ENCODE measurements around the gene CLEC16A.
A peak's percentile ranks its signal among the peaks of the same experiment; 100 is the strongest.

CLEC16A gene

GRCh38 chr16:11211061-11211976, 267.0 kb downstream of the CLEC16A start:
- no peak for FAIRE-seq
- no peak for DNase-seq (ENCODE audit: insufficient read length, low spot score)
- TF ChIP-seq POU2F2 (IDR thresholded peaks at IDR 0.05; ENCODE audit: low read depth, low read length) (no peak), POLR2AphosphoS5 (IDR thresholded peaks at IDR 0.05; ENCODE audit: low read depth, low read length) (no peak), PAX5 (IDR thresholded peaks at IDR 0.05; ENCODE audit: insufficient read depth, low read length, severe bottlenecking) (no peak), POLR2A (IDR thresholded peaks at IDR 0.05; ENCODE audit: low read depth, low read length) (no peak), TAF1 (IDR thresholded peaks at IDR 0.05; ENCODE audit: low read depth, low read length) (no peak), SPI1 (IDR thresholded peaks at IDR 0.05; ENCODE audit: low read depth, low read length) (no peak)

- FAIRE-seq: no peak
- TF ChIP-seq PAX5 (IDR thresholded peaks at IDR 0.05; ENCODE audit: insufficient read depth, low read length, severe bottlenecking) (no peak), SPI1 (IDR thresholded peaks at IDR 0.05; ENCODE audit: low read depth, low read length) (no peak), POU2F2 (IDR thresholded peaks at IDR 0.05; ENCODE audit: low read depth, low read length) (no peak), POLR2AphosphoS5 (IDR thresholded peaks at IDR 0.05; ENCODE audit: low read depth, low read length) (no peak), TAF1 (IDR thresholded peaks at IDR 0.05; ENCODE audit: low read depth, low read length) (no peak), POLR2A (IDR thresholded peaks at IDR 0.05; ENCODE audit: low read depth, low read length) (no peak)
- no peak for DNase-seq (ENCODE audit: insufficient read length, low spot score)
Observed at GRCh38 chr16:11211977-11212797, 267.8 kb downstream of the CLEC16A start.

- no peak for DNase-seq (ENCODE audit: insufficient read length, low spot score)
- FAIRE-seq: no peak
- TF ChIP-seq TAF1 (IDR thresholded peaks at IDR 0.05; ENCODE audit: low read depth, low read length): no peak
- TF ChIP-seq POLR2A (IDR thresholded peaks at IDR 0.05; ENCODE audit: low read depth, low read length): no peak
- no peak for TF ChIP-seq SPI1 (IDR thresholded peaks at IDR 0.05; ENCODE audit: low read depth, low read length)
- TF ChIP-seq POLR2AphosphoS5 (IDR thresholded peaks at IDR 0.05; ENCODE audit: low read depth, low read length): no peak
- no peak for TF ChIP-seq POU2F2 (IDR thresholded peaks at IDR 0.05; ENCODE audit: low read depth, low read length)
- TF ChIP-seq PAX5 (IDR thresholded peaks at IDR 0.05; ENCODE audit: insufficient read depth, low read length, severe bottlenecking): no peak
Observed at GRCh38 chr16:11212798-11213196, 268.4 kb downstream of the CLEC16A start.

- no peak for TF ChIP-seq POLR2A (IDR thresholded peaks at IDR 0.05; ENCODE audit: low read depth, low read length)
- TF ChIP-seq PAX5 (IDR thresholded peaks at IDR 0.05; ENCODE audit: insufficient read depth, low read length, severe bottlenecking): no peak
- TF ChIP-seq POLR2AphosphoS5 (IDR thresholded peaks at IDR 0.05; ENCODE audit: low read depth, low read length): no peak
- no peak for TF ChIP-seq SPI1 (IDR thresholded peaks at IDR 0.05; ENCODE audit: low read depth, low read length)
- TF ChIP-seq POU2F2 (IDR thresholded peaks at IDR 0.05; ENCODE audit: low read depth, low read length): no peak
- no peak for TF ChIP-seq TAF1 (IDR thresholded peaks at IDR 0.05; ENCODE audit: low read depth, low read length)
- FAIRE-seq: no peak
- no peak for DNase-seq (ENCODE audit: insufficient read length, low spot score)
Observed at GRCh38 chr16:11213373-11213772, 269.0 kb downstream of the CLEC16A start.

GRCh38 chr16:11213799-11214198, 269.4 kb downstream of the CLEC16A start:
- TF ChIP-seq PAX5 (IDR thresholded peaks at IDR 0.05; ENCODE audit: insufficient read depth, low read length, severe bottlenecking): no peak
- no peak for TF ChIP-seq POLR2AphosphoS5 (IDR thresholded peaks at IDR 0.05; ENCODE audit: low read depth, low read length)
- TF ChIP-seq POU2F2 (IDR thresholded peaks at IDR 0.05; ENCODE audit: low read depth, low read length): no peak
- TF ChIP-seq SPI1 (IDR thresholded peaks at IDR 0.05; ENCODE audit: low read depth, low read length): no peak
- no peak for TF ChIP-seq POLR2A (IDR thresholded peaks at IDR 0.05; ENCODE audit: low read depth, low read length)
- TF ChIP-seq TAF1 (IDR thresholded peaks at IDR 0.05; ENCODE audit: low read depth, low read length): no peak
- DNase-seq (ENCODE audit: insufficient read length, low spot score): no peak
- no peak for FAIRE-seq

GRCh38 chr16:11215935-11216556, 271.7 kb downstream of the CLEC16A start:
- TF ChIP-seq SPI1 (IDR thresholded peaks at IDR 0.05; ENCODE audit: low read depth, low read length) (no peak), POU2F2 (IDR thresholded peaks at IDR 0.05; ENCODE audit: low read depth, low read length) (no peak), POLR2AphosphoS5 (IDR thresholded peaks at IDR 0.05; ENCODE audit: low read depth, low read length) (no peak)
- DNase-seq (ENCODE audit: insufficient read length, low spot score): no peak
- FAIRE-seq: no peak

GRCh38 chr16:11217651-11218603, 273.6 kb downstream of the CLEC16A start:
- no peak for TF ChIP-seq TAF1 (IDR thresholded peaks at IDR 0.05; ENCODE audit: low read depth, low read length)
- no peak for TF ChIP-seq SPI1 (IDR thresholded peaks at IDR 0.05; ENCODE audit: low read depth, low read length)
- TF ChIP-seq PAX5 (IDR thresholded peaks at IDR 0.05; ENCODE audit: insufficient read depth, low read length, severe bottlenecking): no peak
- DNase-seq (ENCODE audit: insufficient read length, low spot score): no peak
- peak; percentile 45 for FAIRE-seq

GRCh38 chr16:11218604-11218962, 274.2 kb downstream of the CLEC16A start:
- FAIRE-seq: no peak
- no peak for TF ChIP-seq TAF1 (IDR thresholded peaks at IDR 0.05; ENCODE audit: low read depth, low read length)
- TF ChIP-seq SPI1 (IDR thresholded peaks at IDR 0.05; ENCODE audit: low read depth, low read length): no peak
- no peak for TF ChIP-seq POLR2A (IDR thresholded peaks at IDR 0.05; ENCODE audit: low read depth, low read length)
- TF ChIP-seq POLR2AphosphoS5 (IDR thresholded peaks at IDR 0.05; ENCODE audit: low read depth, low read length): no peak
- no peak for TF ChIP-seq PAX5 (IDR thresholded peaks at IDR 0.05; ENCODE audit: insufficient read depth, low read length, severe bottlenecking)
- TF ChIP-seq POU2F2 (IDR thresholded peaks at IDR 0.05; ENCODE audit: low read depth, low read length): no peak

More at GRCh38 chr16:11218604-11218962, 274.2 kb downstream of the CLEC16A start:
- no peak for DNase-seq (ENCODE audit: insufficient read length, low spot score)

Data from GM12891 (cell line).